Airway epithelial cell (primary cell): ENCODE measurements around the gene DNAJB8. TPM values are rescaled to one million over a fixed set of nuclear protein-coding genes. Genes with fewer than 3 reads are reported as not detected.

Experiments
- total RNA-seq: library from RNA; depleted of rRNA; stranded (reverse); fragments of >200 nt; gene quantifications from 2 replicates; pipeline ENCODE4 v1.2.3, GENCODE V29; 2015

The DNAJB8 gene
- not detected in 2 replicates for total RNA-seq

GRCh38 chr3:128466840-128467541 is at the start of gene DNAJB8:
Gene DNAJB8, minus strand, starts transcription at chr3:128466890. Its CDS starts 3,645 bp downstream, at chr3:128463245.

GRCh38 chr3:128492671-128493569 is 26.2 kb upstream of the DNAJB8 start, which contains the start of gene GATA2:
Gene GATA2, minus strand, starts transcription at chr3:128493201. Its CDS starts 6,170 bp downstream, at chr3:128487031.

Other genes with a start within 250 kb of the DNAJB8 start
- not detected in 2 replicates for gene GATA2, start 26.3 kb upstream of the DNAJB8 start, total RNA-seq
- gene RPN1, start 183.9 kb upstream of the DNAJB8 start, total RNA-seq: 219 and 256 TPM in 2 replicates